KG1 (cell line): ENCODE results near the gene NEU1.
"Not testable (repeated sequence)": the region's sequence is repeated elsewhere in the genome, so short reads cannot be mapped to it uniquely, and the experiment has no call there.

Experiments used
- DNase-seq: peaks from one replicate; lab custom pipeline; 2025; lab: John Stamatoyannopoulos, UW

NEU1 gene

DNA sequence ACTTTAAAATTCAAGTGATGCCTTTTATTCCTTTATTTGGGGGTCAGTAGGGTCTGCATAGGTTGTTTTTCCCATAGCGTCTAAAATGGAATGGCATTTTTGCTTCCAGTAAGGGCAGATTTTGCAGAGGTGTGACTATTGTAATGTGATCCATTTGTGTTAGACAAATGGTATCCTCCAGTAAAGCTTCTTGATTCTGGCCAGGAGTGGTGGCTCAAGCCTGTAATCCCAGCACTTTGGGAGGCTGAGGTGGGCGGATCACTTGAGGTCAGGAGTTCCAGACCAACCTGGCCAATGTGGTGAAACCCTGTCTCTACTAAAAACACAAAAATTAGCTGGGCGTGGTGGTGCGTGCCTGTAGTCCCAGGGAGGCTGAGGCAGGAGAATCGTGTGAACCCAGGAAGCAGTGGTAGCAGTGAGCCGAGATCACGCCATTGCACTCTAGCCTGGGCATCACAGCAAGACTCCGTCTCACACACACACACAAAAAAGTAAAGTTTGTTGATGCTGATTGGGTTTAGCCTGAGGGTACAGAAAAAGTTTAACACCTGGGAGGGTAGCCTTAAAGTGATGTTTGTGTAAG, 44.6 kb downstream of the NEU1 start:
- DNase-seq = not testable (repeated sequence)

DNA sequence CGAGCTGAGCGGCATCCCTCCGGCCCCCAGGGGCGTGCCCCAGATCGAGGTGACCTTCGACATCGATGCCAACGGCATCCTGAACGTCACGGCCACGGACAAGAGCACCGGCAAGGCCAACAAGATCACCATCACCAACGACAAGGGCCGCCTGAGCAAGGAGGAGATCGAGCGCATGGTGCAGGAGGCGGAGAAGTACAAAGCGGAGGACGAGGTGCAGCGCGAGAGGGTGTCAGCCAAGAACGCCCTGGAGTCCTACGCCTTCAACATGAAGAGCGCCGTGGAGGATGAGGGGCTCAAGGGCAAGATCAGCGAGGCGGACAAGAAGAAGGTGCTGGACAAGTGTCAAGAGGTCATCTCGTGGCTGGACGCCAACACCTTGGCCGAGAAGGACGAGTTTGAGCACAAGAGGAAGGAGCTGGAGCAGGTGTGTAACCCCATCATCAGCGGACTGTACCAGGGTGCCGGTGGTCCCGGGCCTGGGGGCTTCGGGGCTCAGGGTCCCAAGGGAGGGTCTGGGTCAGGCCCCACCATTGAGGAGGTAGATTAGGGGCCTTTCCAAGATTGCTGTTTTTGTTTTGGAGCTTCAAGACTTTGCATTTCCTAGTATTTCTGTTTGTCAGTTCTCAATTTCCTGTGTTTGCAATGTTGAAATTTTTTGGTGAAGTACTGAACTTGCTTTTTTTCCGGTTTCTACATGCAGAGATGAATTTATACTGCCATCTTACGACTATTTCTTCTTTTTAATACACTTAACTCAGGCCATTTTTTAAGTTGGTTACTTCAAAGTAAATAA, 45.3 kb downstream of the NEU1 start:
- not testable (repeated sequence) for DNase-seq

DNA sequence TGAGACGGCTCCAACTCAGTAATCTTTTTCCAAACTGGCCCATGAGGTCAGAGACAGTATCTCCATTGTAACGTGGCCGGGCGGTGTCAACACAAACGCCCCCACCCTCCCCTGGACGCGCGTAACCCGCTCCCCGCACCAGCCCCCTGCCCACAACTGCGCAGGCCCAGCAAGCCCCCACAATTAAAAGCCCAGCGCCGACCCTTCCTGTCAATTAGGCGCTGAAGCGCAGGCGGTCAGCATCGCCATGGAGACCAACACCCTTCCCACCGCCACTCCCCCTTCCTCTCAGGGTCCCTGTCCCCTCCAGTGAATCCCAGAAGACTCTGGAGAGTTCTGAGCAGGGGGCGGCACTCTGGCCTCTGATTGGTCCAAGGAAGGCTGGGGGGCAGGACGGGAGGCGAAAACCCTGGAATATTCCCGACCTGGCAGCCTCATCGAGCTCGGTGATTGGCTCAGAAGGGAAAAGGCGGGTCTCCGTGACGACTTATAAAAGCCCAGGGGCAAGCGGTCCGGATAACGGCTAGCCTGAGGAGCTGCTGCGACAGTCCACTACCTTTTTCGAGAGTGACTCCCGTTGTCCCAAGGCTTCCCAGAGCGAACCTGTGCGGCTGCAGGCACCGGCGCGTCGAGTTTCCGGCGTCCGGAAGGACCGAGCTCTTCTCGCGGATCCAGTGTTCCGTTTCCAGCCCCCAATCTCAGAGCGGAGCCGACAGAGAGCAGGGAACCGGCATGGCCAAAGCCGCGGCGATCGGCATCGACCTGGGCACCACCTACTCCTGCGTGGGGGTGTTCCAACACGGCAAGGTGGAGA, 47.4 kb downstream of the NEU1 start, which contains the start of the genes HSPA1A and HSPA1L:
TSS of gene HSPA1A (plus strand) at position 519 of the 814 bp plus-strand sequence. CDS start at position 733, 214 bp downstream.
TSS of gene HSPA1L (minus strand) at position 259 of the 814 bp plus-strand sequence. CDS start 3,311 bp downstream, outside the sequence.
- no peak for DNase-seq

DNA sequence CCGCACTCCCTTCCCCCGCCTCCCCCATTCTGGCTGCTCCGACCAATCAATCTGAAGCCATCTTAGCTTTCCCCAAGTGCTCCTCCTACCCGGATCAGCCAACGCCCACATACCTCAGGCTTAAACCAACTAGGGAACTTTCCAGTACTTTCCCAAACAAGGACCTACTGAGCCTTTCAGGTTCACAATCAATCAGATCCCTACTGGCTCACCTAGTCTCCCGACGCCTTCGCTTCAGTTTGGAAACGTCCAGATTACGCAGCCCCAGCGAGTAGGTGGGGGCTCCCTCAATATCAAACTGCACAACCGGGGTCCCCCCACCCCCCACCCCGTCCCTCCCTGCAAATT, 48.0 kb downstream of the NEU1 start:
- no peak for DNase-seq

DNA sequence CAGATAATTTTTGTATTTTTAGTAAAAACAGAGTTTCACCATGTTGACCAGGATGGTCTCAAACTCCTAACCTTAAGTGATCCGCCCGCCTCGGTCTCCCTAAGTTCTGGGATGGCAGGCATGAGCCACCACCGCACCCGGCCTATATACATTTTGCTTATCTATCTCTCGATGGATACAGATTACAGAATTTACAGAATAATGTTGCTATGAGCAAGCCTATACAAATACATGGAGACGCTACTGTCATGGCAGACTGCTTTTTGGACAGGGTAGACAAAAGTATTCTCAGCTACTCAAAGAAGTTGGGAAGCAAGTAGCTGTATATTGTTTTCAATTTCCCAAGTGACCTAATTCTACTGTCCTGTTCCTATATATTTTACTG, 49.2 kb downstream of the NEU1 start:
- no peak for DNase-seq

DNA sequence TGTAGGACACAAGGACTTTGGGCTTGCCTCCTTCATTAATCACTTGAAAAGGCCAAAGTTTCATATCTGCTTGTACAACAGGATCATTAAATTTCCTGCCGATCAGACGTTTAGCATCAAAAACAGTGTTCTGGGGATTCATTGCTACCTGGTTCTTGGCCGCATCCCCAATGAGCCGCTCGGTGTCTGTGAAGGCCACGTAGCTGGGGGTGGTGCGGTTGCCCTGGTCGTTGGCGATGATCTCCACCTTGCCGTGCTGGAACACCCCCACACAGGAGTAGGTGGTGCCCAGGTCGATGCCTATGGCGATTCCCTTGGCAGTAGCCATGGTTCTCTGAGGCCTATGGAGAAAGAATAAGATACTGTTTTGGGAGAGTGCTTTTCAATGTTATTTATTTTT, 51.0 kb downstream of the NEU1 start:
- no peak for DNase-seq

DNA sequence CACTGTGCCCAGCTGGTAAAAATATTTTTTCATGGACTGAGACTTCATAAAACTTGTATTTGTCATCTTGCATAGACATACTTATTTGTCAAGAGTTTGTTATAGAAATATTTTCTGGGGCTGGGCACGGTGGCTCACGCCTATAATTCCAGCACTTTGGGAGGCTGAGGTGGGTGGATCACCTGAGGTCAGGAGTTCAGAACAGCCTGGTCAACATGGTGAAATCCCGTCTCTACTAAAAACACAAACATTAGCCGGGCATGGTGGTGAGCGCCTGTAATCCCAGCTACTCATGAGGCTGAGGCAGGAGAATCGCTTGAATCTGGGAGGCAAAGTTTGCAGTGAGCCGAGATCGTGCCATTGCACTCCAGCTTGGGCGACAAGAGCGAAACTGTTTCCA, 54.0 kb downstream of the NEU1 start:
- not testable (repeated sequence) for DNase-seq
